Mammary epithelial cell (primary cell): Measurements from ENCODE around the gene MTG2.

Experiments used
- EZH2 ChIP-seq: IDR thresholded peaks from 2 replicates; pipeline ENCODE4 v1.6.1; 2012; ENCODE audit warnings: low read length, inconsistent platforms, borderline replicate concordance
- TF ChIP-seq, protein P1 (sequence below), 2 donors: IDR thresholded peaks in 1 of 2; conservative IDR thresholded peaks in 1 of 2; 2 replicates each; pipeline ENCODE4 v1.5.1; 2011 to 2012; ENCODE audit warnings: inconsistent platforms in 2 of 2, low read length in 2 of 2, mild to moderate bottlenecking in 2 of 2, control low read depth in 1 of 2, low read depth in 1 of 2; ENCODE audit not compliant: insufficient read depth in 1 of 2; ENCODE audit errors: extremely low read depth in 1 of 2

DNA sequence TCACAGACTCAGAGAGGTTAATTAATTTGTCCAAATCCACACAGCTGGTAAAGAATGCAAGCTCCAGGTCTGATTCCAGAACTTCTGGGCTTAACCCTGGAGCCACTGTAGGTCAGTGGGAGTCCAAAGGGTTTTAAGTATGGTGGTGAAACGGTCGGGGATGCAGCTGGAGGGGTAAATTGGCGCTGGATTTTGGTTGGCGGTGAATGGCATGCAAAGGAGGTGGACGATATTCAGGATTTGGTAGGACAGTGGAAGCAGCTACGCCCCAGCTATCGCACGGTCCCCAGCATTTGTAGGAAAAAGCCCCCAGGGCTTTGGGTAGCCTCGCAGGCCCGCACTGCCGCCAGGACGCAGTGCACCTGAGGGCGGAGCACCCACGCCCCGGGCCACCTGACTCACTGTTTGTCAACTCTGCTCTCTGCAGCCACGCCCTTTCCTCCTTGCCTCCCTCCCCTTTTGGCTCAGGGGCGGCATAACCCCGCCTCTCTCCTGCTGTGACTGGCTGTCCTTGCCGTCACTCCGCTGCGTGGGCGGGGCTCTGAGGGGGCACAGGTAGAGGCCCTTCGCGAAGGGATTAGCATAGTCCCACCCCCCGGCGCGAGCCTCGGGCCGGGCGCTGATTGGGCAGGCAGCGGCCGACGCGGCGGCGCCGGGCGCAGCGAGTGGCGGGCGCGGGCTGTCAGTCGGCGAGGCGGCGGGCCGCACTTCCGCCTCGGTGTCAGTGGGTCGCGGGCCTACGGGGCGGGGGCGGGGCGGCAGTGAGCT lies 55.2 kb downstream of the MTG2 start, which contains the start of gene OSBPL2:
- TF ChIP-seq, protein P1, sequence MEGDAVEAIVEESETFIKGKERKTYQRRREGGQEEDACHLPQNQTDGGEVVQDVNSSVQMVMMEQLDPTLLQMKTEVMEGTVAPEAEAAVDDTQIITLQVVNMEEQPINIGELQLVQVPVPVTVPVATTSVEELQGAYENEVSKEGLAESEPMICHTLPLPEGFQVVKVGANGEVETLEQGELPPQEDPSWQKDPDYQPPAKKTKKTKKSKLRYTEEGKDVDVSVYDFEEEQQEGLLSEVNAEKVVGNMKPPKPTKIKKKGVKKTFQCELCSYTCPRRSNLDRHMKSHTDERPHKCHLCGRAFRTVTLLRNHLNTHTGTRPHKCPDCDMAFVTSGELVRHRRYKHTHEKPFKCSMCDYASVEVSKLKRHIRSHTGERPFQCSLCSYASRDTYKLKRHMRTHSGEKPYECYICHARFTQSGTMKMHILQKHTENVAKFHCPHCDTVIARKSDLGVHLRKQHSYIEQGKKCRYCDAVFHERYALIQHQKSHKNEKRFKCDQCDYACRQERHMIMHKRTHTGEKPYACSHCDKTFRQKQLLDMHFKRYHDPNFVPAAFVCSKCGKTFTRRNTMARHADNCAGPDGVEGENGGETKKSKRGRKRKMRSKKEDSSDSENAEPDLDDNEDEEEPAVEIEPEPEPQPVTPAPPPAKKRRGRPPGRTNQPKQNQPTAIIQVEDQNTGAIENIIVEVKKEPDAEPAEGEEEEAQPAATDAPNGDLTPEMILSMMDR (conservative IDR thresholded peaks at IDR 0.05 in 1 of 2, IDR thresholded peaks at IDR 0.05 in 1 of 2; ENCODE audit: extremely low read depth in 1 of 2, insufficient read depth in 1 of 2, low read depth in 1 of 2, low read length in 2 of 2) = no peak
- no peak for TF ChIP-seq EZH2
